Neural crest cell (in vitro differentiated cells): ENCODE results near the gene KAT5. TPM values are rescaled to one million over a fixed set of nuclear protein-coding genes. Genes with fewer than 3 reads are reported as not detected.

Experiments used
- DNase-seq: peaks from one replicate; pipeline ENCODE4 v3.0.0; 2021; ENCODE audit warnings: low read depth, mixed read lengths, low spot score
- H3K27ac Mint-ChIP-seq: one replicate; pipeline ENCODE4 v1.8.0; 2021; ENCODE audit warnings: mild to moderate bottlenecking, mixed read lengths; ENCODE audit not compliant: unreplicated experiment
- H3K27me3 Mint-ChIP-seq: 2 replicates; pipeline ENCODE4 v1.8.0; 2021; ENCODE audit warnings: low read depth, mild to moderate bottlenecking, mixed read lengths
- H3K36me3 Mint-ChIP-seq: 2 replicates; pipeline ENCODE4 v1.8.0; 2021; ENCODE audit warnings: low read depth, mild to moderate bottlenecking, mixed read lengths
- H3K4me1 Mint-ChIP-seq: 2 replicates; pipeline ENCODE4 v1.8.0; 2021; ENCODE audit warnings: mixed read lengths
- H3K4me3 Mint-ChIP-seq: one replicate; pipeline ENCODE4 v1.8.0; 2021; ENCODE audit warnings: mild to moderate bottlenecking, mixed read lengths
- H3K9me3 Mint-ChIP-seq: 2 replicates; pipeline ENCODE4 v1.8.0; 2021; ENCODE audit warnings: mixed read lengths
- CTCF ChIP-seq: fragments of 200-600 bp; sonication (generic); conservative IDR thresholded peaks from 2 replicates; pipeline ENCODE4 v1.5.0; 2021; ENCODE audit warnings: antibody characterized with exemption, mild to moderate bottlenecking
- total RNA-seq: library from RNA; stranded (reverse); gene quantifications from 2 replicates; pipeline ENCODE4 v1.2.1, GENCODE V29; 2021

KAT5 gene
- total RNA-seq, 1 donor from 2014 or later: 74.9 TPM

GRCh38 chr11:65696802-65697552 is 15.1 kb upstream of the KAT5 start:
- H3K9me3 Mint-ChIP-seq: peaks cover 8% of the 10 kb centered on the region
- no peak overlapping the region for H3K4me3 Mint-ChIP-seq

DNA sequence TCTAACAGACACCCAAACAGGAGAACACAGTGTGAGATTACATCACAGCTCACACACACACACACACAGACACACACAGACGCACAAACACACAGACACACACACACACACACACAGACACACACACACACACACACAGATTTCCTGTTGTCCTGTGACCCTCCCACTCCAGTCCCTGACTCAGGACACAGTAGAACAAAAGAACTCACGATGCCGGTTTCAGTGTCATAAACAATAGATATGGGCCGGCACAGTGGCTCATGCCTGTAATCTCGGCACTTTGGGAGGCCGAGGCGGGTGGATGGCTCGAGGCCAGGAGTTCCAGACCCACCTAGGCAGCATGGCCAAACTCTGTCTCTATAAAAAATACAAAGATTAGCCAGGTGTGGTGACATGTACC is 13.8 kb upstream of the KAT5 start:
- peaks cover 40% of the 10 kb centered on the region for H3K27me3 Mint-ChIP-seq
- peaks cover 8% of the 10 kb centered on the region for H3K9me3 Mint-ChIP-seq
- TF ChIP-seq CTCF: no peak
- H3K27ac Mint-ChIP-seq: no peak overlapping the region
- no peaks in the 10 kb centered on the region for H3K4me1 Mint-ChIP-seq
- no peak overlapping the region for H3K4me3 Mint-ChIP-seq
- no peaks in the 10 kb centered on the region for H3K36me3 Mint-ChIP-seq
- DNase-seq: no peak

More at GRCh38 chr11:65696802-65697552, 15.1 kb upstream of the KAT5 start:
- Mint-ChIP-seq H3K27ac (no peak overlapping the region), H3K36me3 (no peaks in the 10 kb centered on the region), H3K4me1 (no peaks in the 10 kb centered on the region), H3K27me3 (peaks cover 29% of the 10 kb centered on the region)
- TF ChIP-seq CTCF: no peak
- no peak for DNase-seq

GRCh38 chr11:65699306-65699705 is 12.7 kb upstream of the KAT5 start:
- H3K36me3 Mint-ChIP-seq: no peaks in the 10 kb centered on the region
- no peak overlapping the region for H3K27ac Mint-ChIP-seq
- no peaks in the 10 kb centered on the region for H3K4me1 Mint-ChIP-seq
- peaks cover 50% of the 10 kb centered on the region for H3K27me3 Mint-ChIP-seq
- DNase-seq: no peak
- H3K4me3 Mint-ChIP-seq: no peak overlapping the region
- H3K9me3 Mint-ChIP-seq: peaks cover 8% of the 10 kb centered on the region
- TF ChIP-seq CTCF: no peak

GRCh38 chr11:65700399-65700798 is 11.7 kb upstream of the KAT5 start:
- Mint-ChIP-seq H3K9me3 (peaks cover 8% of the 10 kb centered on the region), H3K27me3 (peaks cover 59% of the 10 kb centered on the region), H3K4me3 (no peak overlapping the region), H3K27ac (no peak overlapping the region), H3K36me3 (no peaks in the 10 kb centered on the region), H3K4me1 (no peaks in the 10 kb centered on the region)
- no peak for TF ChIP-seq CTCF
- DNase-seq: no peak

- TF ChIP-seq CTCF: no peak
- Mint-ChIP-seq H3K4me3 (no peak overlapping the region), H3K36me3 (no peaks in the 10 kb centered on the region), H3K9me3 (peaks cover 8% of the 10 kb centered on the region), H3K27me3 (peaks cover 65% of the 10 kb centered on the region), H3K4me1 (no peaks in the 10 kb centered on the region), H3K27ac (no peak overlapping the region)
- no peak for DNase-seq
Observed at GRCh38 chr11:65701686-65702085, 10.4 kb upstream of the KAT5 start.
